ENCODE results near the gene FARP2.
"Not testable (repeated sequence)": the region's sequence is repeated elsewhere in the genome, so short reads cannot be mapped to it uniquely, and the experiment has no call there.

- not testable (repeated sequence) for TF ChIP-seq CTCF (IDR thresholded peaks at IDR 0.05; ENCODE audit: low read length); EZH2 (IDR thresholded peaks at IDR 0.05; ENCODE audit: borderline replicate concordance, low read length)
These were observed 57.4 kb downstream of the FARP2 start for GRCh38 chr2:241413501-241413900.
